Measurements from ENCODE around the gene AXIN1.

DNA sequence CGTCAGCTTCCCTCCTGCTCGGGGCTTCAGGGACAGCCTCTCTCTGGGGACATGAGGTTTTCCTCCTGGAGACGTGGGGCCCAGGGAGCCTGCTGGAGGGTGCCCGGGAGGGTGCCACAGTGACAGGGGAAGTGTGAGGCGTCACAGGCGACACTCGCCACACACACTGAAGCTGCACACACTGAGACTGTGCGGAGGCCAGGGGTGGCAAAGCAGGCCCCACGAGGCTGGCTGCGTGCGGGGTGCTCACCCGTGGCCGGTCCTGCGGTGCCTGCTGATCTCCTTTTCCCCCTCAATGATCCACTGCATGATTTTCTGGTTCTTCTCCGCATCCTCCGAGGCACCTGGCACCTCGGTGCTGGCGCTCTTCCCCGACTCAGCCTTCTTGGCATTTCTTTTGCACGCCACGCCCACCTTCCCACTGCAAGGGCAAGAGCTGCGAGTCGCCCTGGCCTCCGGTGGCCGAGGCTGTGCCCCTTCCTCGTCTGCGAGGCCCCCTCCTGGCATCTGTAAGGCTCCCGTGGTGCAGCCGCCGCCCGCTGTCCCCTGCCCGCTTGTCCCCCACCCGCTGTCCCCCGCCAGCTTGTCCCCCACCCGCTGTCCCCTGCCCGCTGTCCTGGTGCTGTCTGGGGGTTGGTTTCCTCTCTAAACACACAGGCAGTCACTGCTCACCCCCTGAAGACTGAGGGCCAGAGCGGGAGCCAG, 55.6 kb downstream of the AXIN1 start:
- TF ChIP-seq POLR2A (IDR thresholded peaks at IDR 0.05; ENCODE audit: low read depth, low read length) (no peak), TAF1 (IDR thresholded peaks at IDR 0.05; ENCODE audit: borderline replicate concordance, low read depth, low read length) (no peak), POLR2AphosphoS5 (IDR thresholded peaks at IDR 0.05; ENCODE audit: low read depth, low read length) (no peak)

All from GM12892 (cell line).